Epithelial cell of proximal tubule (primary cell): ENCODE data around the gene NFIA. TPM values are rescaled to one million over a fixed set of nuclear protein-coding genes. Genes with fewer than 3 reads are reported as not detected.
"Not testable (repeated sequence)": the region's sequence is repeated elsewhere in the genome, so short reads cannot be mapped to it uniquely, and the experiment has no call there.

Experiments used
- DNase-seq: peaks from one replicate; pipeline ENCODE4 v3.0.0-alpha.2; 2011; ENCODE audit warnings: low read depth
- H3K4me3 ChIP-seq: 2 replicates; pipeline ENCODE4 v1.5.1; 2011; ENCODE audit warnings: low read depth, mild to moderate bottlenecking, low read length
- CTCF ChIP-seq: conservative IDR thresholded peaks from 2 replicates; pipeline ENCODE4 v1.5.1; 2012; ENCODE audit warnings: low read depth, mild to moderate bottlenecking, low read length
- total RNA-seq: library from RNA; depleted of rRNA; stranded (reverse); fragments of >200 nt; gene quantifications from 2 replicates; pipeline ENCODE4 v1.2.3, GENCODE V29; 2015

Gene NFIA
- total RNA-seq, 1 donor from 2014 or later, result 1.6 TPM

- DNase-seq, result no peak
- no peak for TF ChIP-seq CTCF
- no peak overlapping the region for H3K4me3 ChIP-seq
Measured at GRCh38 chr1:61460191-61460590, 377.8 kb downstream of the NFIA start.

- no peak for DNase-seq
- TF ChIP-seq CTCF, result no peak
- H3K4me3 ChIP-seq, result no peak overlapping the region
Measured at GRCh38 chr1:61461406-61462384, 379.3 kb downstream of the NFIA start.

GRCh38 chr1:61462628-61463027, 380.3 kb downstream of the NFIA start:
- TF ChIP-seq CTCF, result no peak
- H3K4me3 ChIP-seq, result no peak overlapping the region
- DNase-seq, result no peak

DNA sequence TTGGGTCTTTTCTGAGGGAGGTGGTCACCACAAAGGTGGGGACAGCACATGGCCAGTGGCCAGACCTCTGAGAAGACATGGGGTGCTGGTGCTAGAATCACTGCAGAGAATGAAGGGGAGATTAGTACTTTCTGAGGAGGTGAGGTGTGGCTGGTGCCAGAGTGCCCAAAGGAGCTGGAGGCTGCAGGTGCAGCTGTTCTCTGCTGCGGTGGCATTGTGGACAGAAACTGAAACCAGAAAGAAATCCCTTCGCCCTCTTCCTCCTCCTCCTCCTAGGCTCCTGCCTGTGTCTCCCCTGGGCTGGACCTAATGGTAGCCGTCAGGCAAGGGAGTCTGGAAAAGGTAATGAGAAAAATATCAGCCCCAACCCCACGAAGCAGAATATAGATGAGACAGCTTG, 380.9 kb downstream of the NFIA start:
- no peak overlapping the region for H3K4me3 ChIP-seq
- no peak for DNase-seq
- TF ChIP-seq CTCF, result no peak

GRCh38 chr1:61467836-61468235, 385.5 kb downstream of the NFIA start:
- not testable (repeated sequence) for H3K4me3 ChIP-seq, DNase-seq

DNA sequence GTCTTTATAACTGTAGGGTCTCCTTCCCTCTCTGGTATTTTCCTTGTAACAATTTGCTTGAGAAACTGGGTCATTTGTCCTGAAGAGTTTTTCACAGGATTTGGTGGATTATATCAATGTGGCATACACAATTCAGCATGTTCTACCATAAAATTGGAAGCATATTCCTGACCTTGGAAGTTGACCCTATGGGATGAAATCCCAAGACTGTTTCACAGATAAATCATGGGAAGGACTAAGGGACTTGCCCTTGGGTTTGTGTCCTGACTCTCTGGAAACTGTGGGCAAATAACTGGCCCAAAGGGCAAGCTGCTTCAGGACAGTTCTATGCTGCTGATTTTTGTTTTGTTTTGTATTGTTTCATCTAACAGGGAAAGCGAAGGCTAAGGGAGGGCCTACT, 387.0 kb downstream of the NFIA start:
- no peak overlapping the region for H3K4me3 ChIP-seq
- DNase-seq, result no peak
- TF ChIP-seq CTCF, result no peak

DNA sequence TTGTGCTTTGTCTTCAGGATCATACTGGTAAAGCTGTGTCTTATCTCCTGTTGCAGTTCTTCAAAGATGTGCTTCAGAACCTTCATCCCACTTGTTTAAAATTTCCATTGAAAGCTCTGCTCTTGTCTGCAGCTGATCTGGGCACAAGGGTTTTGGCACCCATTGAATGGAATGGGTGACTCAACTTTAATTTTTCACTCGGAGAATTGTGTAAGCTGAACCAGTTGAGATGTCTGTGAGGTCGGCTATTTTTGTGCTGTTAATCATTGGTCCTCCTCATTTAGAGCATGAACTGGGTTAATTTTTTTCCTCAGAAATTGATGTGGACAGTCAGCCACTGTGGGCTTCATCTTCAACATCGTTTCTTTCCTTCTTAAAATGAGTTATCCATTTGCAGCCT, 390.5 kb downstream of the NFIA start:
- peak; percentile 79 for DNase-seq
- no peak overlapping the region for H3K4me3 ChIP-seq
- TF ChIP-seq CTCF, result no peak
